Gastroesophageal sphincter (tissue), 4 donors: ENCODE results near the gene CBLN4. TPM values are rescaled to one million over a fixed set of nuclear protein-coding genes. Genes with fewer than 3 reads are reported as not detected.
A peak's percentile ranks its signal among the peaks of the same experiment; 100 is the strongest.

ENCODE experiments used
- ATAC-seq: fragments of 150-250 bp; one replicate; pipeline ENCODE4 v1.9.1; 2016; ENCODE audit warnings: mild to moderate bottlenecking, moderate library complexity
- H3K27ac ChIP-seq, 4 donors: fragments of 200-600 bp; sonication (generic) in 3 of 4; 1 replicate in 3 of 4; 2 replicates in 1 of 4; pipeline ENCODE4 v1.5.1; 2016 to 2019
- H3K27me3 ChIP-seq: fragments of 200-600 bp; sonication (generic); one replicate; pipeline ENCODE4 v1.5.1; 2019
- H3K36me3 ChIP-seq, 2 donors: fragments of 200-600 bp; sonication (generic); one replicate each; pipeline ENCODE4 v1.5.1; 2019; ENCODE audit warnings: control low read depth in 1 of 2
- H3K4me1 ChIP-seq, 3 donors: fragments of 200-600 bp; sonication (generic); 1 replicate in 2 of 3; 2 replicates in 1 of 3; pipeline ENCODE4 v1.5.1; 2016 to 2019; ENCODE audit warnings: control low read depth in 2 of 3
- H3K4me3 ChIP-seq, 2 donors: fragments of 200-600 bp; sonication (generic); one replicate each; pipeline ENCODE4 v1.5.1; 2019; ENCODE audit warnings: mild to moderate bottlenecking in 1 of 2, moderate library complexity in 1 of 2
- H3K9me3 ChIP-seq, 3 donors: fragments of 200-600 bp; sonication (generic); one replicate each; pipeline ENCODE4 v1.5.1; 2017 to 2019; ENCODE audit warnings: control low read depth in 2 of 3
- EP300 ChIP-seq: sonication (generic); formaldehyde crosslinking; IDR thresholded peaks from one replicate; pipeline ENCODE4 v1.6.1; 2017; ENCODE audit warnings: antibody characterized with exemption, mild to moderate bottlenecking
- POLR2A ChIP-seq, 2 donors: fragments of 450-650 bp; IDR thresholded peaks; one replicate each; pipeline ENCODE4 v1.6.1; 2017; ENCODE audit warnings: antibody characterized with exemption in 2 of 2, mild to moderate bottlenecking in 2 of 2, moderate library complexity in 1 of 2
- POLR2AphosphoS5 ChIP-seq: sonication (generic); formaldehyde crosslinking; IDR thresholded peaks from one replicate; pipeline ENCODE4 v1.6.1; 2017; ENCODE audit warnings: antibody characterized with exemption
- WGBS, 2 donors: methylation state at CpG; one replicate each; pipeline ENCODE4 v1.1.5; 2018; ENCODE audit warnings: low coverage in 1 of 2; 5-methylcytosine and 5-hydroxymethylcytosine counted together
- total RNA-seq, 4 donors: library from RNA; depleted of rRNA; stranded (reverse); fragments of >200 nt; gene quantifications; one replicate each; pipeline ENCODE4 v1.1.0, GENCODE V29; 2016
- TF ChIP-seq, protein P1 (sequence below), 4 experiments: fragments of 200-600 bp in 2 of 4; fragments of 450-650 bp in 2 of 4; sonication (generic) in 1 of 4; IDR thresholded peaks; one replicate each; pipeline ENCODE4 v1.5.1; 2017 to 2019; ENCODE audit warnings: antibody characterized with exemption in 4 of 4, mild to moderate bottlenecking in 2 of 4, moderate library complexity in 2 of 4

CBLN4 gene
- total RNA-seq, 4 donors from 2014 or later = 0.40 TPM; not detected in 3

DNA sequence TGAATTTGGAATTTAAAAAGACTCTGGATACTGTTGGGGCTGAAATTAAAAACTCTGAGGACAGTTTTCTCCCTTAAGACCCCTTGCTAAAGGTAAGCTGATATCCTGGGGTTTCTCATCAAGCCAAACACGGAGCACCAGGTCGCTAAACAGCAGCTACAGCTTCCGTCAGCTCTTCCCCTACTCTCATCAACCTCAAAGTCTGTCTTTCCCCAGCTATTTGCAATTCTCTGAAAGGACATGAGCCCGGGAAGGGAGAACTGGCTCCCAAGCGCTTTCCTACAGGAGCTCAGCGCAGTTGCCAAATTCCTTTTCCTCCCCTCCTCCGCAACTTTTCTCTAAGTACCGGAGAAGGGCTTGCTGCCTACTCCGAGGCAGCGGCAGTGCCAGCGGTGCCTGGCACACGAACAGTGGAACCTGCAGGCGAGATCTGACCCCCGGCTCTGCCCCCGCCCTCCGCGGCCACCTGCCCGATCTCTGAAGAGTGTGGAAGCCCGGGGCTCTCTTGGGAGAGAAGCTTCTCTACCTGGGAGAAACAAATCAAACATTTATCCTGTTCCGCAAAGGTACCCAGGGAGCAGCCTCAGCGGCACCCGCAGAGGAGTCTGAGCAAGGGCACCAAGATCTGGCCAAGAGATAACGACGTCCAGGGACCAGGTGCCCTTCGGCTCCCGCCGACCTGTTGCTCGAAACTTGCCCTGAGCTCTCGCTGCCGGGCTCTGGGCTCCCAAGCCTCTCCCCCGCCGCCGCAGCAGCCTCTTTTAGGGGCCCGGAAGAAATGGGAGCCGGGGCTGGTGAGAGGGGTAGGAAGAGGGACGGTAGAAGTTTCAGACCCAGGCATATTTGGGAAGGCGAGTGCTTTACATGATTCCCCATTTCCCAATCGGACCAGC, 2.2 kb downstream of the CBLN4 start:
- ATAC-seq = no peak
- Histone ChIP-seq H3K9me3 (no peaks in the 10 kb centered on the region), H3K4me3 (peak overlapping the region in 1 of 2 donors; percentile 10), H3K27me3 (peaks cover 74% of the 10 kb centered on the region), H3K36me3 (no peaks in the 10 kb centered on the region), H3K4me1 (peaks cover 0 to 29% (median 4%) of the 10 kb centered on the region in 3 donors), H3K27ac (no peak overlapping the region)
- WGBS, 2 donors = 0 to 2% methylated on average over 2 to 5 of the region's 38 CpGs
- TF ChIP-seq EP300 = no peak
- TF ChIP-seq POLR2AphosphoS5 = no peak
- no peak for TF ChIP-seq POLR2A (IDR thresholded peaks at IDR 0.05)
- TF ChIP-seq, protein P1, sequence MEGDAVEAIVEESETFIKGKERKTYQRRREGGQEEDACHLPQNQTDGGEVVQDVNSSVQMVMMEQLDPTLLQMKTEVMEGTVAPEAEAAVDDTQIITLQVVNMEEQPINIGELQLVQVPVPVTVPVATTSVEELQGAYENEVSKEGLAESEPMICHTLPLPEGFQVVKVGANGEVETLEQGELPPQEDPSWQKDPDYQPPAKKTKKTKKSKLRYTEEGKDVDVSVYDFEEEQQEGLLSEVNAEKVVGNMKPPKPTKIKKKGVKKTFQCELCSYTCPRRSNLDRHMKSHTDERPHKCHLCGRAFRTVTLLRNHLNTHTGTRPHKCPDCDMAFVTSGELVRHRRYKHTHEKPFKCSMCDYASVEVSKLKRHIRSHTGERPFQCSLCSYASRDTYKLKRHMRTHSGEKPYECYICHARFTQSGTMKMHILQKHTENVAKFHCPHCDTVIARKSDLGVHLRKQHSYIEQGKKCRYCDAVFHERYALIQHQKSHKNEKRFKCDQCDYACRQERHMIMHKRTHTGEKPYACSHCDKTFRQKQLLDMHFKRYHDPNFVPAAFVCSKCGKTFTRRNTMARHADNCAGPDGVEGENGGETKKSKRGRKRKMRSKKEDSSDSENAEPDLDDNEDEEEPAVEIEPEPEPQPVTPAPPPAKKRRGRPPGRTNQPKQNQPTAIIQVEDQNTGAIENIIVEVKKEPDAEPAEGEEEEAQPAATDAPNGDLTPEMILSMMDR (IDR thresholded peaks at IDR 0.05) = no peak

- ATAC-seq = no peak
- no peaks in the 10 kb centered on the region for H3K9me3 ChIP-seq
- H3K36me3 ChIP-seq = no peaks in the 10 kb centered on the region
- peaks cover 0 to 29% (median 4%) of the 10 kb centered on the region in 3 donors for H3K4me1 ChIP-seq
- 48 to 67% methylated on average over 3 of the region's 3 CpGs for WGBS, 2 donors
- peaks cover 62% of the 10 kb centered on the region for H3K27me3 ChIP-seq
- no peak for TF ChIP-seq EP300
- TF ChIP-seq POLR2A (IDR thresholded peaks at IDR 0.05) = no peak
- no peak for TF ChIP-seq POLR2AphosphoS5
- no peak overlapping the region for H3K27ac ChIP-seq
- H3K4me3 ChIP-seq = no peak overlapping the region
Observed at GRCh38 chr20:56001890-56002289, 3.4 kb downstream of the CBLN4 start.

- WGBS, 2 donors = 27 to 44% methylated on average over 3 to 5 of the region's 5 CpGs
- Histone ChIP-seq H3K27me3 (peaks cover 56% of the 10 kb centered on the region), H3K4me3 (no peak overlapping the region), H3K27ac (no peak overlapping the region), H3K4me1 (peaks cover 0 to 29% (median 4%) of the 10 kb centered on the region in 3 donors), H3K36me3 (no peaks in the 10 kb centered on the region), H3K9me3 (no peaks in the 10 kb centered on the region)
- TF ChIP-seq, protein P1 (IDR thresholded peaks at IDR 0.05) = no peak
- TF ChIP-seq POLR2A (IDR thresholded peaks at IDR 0.05) (no peak), EP300 (no peak)
- no peak for ATAC-seq
Observed at GRCh38 chr20:56001106-56001785, 4.1 kb downstream of the CBLN4 start.

GRCh38 chr20:55978550-55978949, 26.8 kb downstream of the CBLN4 start:
- Histone ChIP-seq H3K4me1 (peaks cover 0 to 21% (median 6%) of the 10 kb centered on the region in 3 donors), H3K27ac (peak overlapping the region in 1 of 4 donors; percentile 24), H3K9me3 (no peaks in the 10 kb centered on the region), H3K4me3 (no peak overlapping the region), H3K36me3 (no peaks in the 10 kb centered on the region), H3K27me3 (no peaks in the 10 kb centered on the region)
- WGBS, 2 donors = 33 to 65% methylated on average over 1 to 2 of the region's 2 CpGs
- ATAC-seq = no peak
- TF ChIP-seq EP300 (no peak), POLR2A (IDR thresholded peaks at IDR 0.05) (no peak), POLR2AphosphoS5 (no peak)
- TF ChIP-seq, protein P1 (IDR thresholded peaks at IDR 0.05) = no peak

- ATAC-seq = no peak
- no peaks in the 10 kb centered on the region for H3K9me3 ChIP-seq
- peak overlapping the region in 2 of 4 donors; percentile 17 to 24 for H3K27ac ChIP-seq
- no peak overlapping the region for H3K4me3 ChIP-seq
- peaks cover 0 to 21% (median 6%) of the 10 kb centered on the region in 3 donors for H3K4me1 ChIP-seq
- H3K36me3 ChIP-seq = no peaks in the 10 kb centered on the region
- 16 to 21% methylated on average over 3 of the region's 6 CpGs for WGBS, 2 donors
- TF ChIP-seq EP300 (no peak), POLR2AphosphoS5 (no peak), POLR2A (IDR thresholded peaks at IDR 0.05) (no peak)
- TF ChIP-seq, protein P1 (IDR thresholded peaks at IDR 0.05) = no peak
- no peaks in the 10 kb centered on the region for H3K27me3 ChIP-seq
Observed at GRCh38 chr20:55977690-55978459, 27.4 kb downstream of the CBLN4 start.
